Hepatocyte (in vitro differentiated cells): ENCODE measurements around the gene HSPH1.

ENCODE experiments used
- CTCF ChIP-seq: fragments of 200-600 bp; sonication (generic); IDR thresholded peaks from 2 replicates; pipeline ENCODE4 v1.5.1; 2016; ENCODE audit warnings: antibody characterized with exemption, mild to moderate bottlenecking; ENCODE audit not compliant: poor library complexity
- EZH2phosphoT487 ChIP-seq: fragments of 200-600 bp; sonication (generic); IDR thresholded peaks from one replicate; pipeline ENCODE4 v1.6.1; 2018; ENCODE audit warnings: antibody characterized with exemption, mild to moderate bottlenecking, low read depth, moderate library complexity; ENCODE audit not compliant: unreplicated experiment, severe bottlenecking

- TF ChIP-seq CTCF (no peak), EZH2phosphoT487 (no peak)
Measured at GRCh38 chr13:31191748-31192147, 30.0 kb upstream of the HSPH1 start.
